CD4-positive, alpha-beta T cell treated with Interleukin-15 for 1 hour (primary cell): ENCODE results near the gene ADRA2A.

Experiments
- DNase-seq: peaks from one replicate; pipeline ENCODE4 v3.0.0-alpha.2; 2020

ADRA2A gene

DNA sequence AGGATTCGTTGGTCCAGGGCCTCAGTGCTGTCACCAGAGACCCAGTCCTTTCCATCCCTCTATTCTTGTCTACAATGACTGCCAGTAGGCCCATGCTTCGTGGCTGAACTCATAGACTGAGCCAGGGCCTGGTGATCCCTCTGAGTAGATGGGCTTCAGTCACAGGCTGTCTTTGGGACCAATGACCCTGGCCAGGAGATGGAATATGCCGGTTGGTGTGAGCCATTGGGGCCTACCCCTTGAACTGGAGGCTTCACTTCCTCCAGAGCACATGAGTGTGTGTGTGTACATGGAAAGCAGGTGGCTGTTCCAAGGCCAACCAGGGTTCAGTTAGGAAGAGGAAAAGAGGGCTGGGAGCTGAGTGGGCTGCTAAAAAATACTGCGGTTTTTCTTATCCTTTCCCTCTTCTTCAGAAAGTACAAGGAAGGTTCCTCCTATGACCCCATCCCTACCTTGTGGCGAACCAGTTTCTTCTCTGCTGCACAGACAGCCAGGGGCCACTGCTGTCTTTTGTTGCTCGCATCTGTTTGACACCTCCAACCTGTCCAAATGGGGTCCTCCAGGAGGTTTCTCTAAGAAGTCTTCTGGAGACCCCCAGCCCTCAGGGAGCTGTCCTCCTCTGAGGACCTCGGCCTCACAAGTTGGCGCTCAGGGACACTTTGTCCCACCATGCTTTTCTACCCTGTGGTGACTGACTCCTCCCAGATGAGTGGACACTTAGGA lies 36.6 kb downstream of the ADRA2A start:
- no peak for DNase-seq

- no peak for DNase-seq
Observed at GRCh38 chr10:111113961-111114757, 37.3 kb downstream of the ADRA2A start.

- DNase-seq, result no peak
Observed at GRCh38 chr10:111114758-111115500, 38.1 kb downstream of the ADRA2A start.

DNA sequence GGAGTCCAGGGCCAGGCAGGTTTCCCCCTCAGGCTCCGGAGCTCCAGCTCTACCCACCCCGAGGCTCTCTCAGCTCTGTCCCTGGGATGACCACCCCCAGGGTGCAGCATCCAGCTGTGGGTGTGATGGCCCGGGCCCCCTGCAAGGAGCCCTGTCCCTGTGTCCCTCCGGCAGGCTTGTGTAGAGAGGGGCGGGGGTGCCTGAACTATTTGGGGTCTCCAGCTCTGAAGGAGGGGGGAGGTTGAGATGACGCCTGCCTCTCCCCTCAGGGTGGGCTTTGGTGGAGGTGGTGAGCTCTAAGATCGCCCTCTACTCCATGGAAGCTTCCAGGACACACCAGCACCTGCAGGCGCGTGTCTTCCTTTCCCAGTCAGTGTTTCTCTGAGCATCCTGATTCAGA lies 39.4 kb downstream of the ADRA2A start:
- no peak for DNase-seq

- no peak for DNase-seq
Observed at GRCh38 chr10:111116762-111117445, 40.1 kb downstream of the ADRA2A start.

GRCh38 chr10:111117528-111118277 lies 40.9 kb downstream of the ADRA2A start:
- no peak for DNase-seq

GRCh38 chr10:111118758-111119157 lies 41.9 kb downstream of the ADRA2A start:
- no peak for DNase-seq

- no peak for DNase-seq
Observed at GRCh38 chr10:111119637-111120036, 42.8 kb downstream of the ADRA2A start.

DNA sequence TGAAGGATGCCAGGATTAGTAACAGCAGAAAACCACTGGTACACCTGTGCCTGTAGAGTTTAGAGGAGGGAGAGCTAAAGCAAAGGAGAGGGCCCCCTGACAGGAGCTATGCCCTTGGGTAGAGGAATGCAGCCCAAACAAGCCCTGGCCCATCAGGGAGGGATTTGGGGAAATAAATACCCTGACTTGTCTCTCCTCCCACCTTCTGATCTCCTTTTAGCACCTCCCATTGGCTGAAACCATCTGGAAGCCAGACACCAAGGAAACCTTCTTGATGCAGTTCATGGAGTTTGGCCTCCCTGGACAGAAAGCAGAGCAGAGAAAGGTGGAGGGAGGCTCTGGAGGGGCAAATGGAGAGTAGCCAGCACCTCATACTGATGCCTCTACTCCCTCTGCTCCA lies 45.3 kb downstream of the ADRA2A start:
- DNase-seq, result no peak

GRCh38 chr10:111123883-111124282 lies 47.1 kb downstream of the ADRA2A start:
- no peak for DNase-seq

- DNase-seq, result no peak
Observed at GRCh38 chr10:111125102-111125501, 48.3 kb downstream of the ADRA2A start.

GRCh38 chr10:111126077-111126476 lies 49.2 kb downstream of the ADRA2A start:
- DNase-seq, result no peak

DNA sequence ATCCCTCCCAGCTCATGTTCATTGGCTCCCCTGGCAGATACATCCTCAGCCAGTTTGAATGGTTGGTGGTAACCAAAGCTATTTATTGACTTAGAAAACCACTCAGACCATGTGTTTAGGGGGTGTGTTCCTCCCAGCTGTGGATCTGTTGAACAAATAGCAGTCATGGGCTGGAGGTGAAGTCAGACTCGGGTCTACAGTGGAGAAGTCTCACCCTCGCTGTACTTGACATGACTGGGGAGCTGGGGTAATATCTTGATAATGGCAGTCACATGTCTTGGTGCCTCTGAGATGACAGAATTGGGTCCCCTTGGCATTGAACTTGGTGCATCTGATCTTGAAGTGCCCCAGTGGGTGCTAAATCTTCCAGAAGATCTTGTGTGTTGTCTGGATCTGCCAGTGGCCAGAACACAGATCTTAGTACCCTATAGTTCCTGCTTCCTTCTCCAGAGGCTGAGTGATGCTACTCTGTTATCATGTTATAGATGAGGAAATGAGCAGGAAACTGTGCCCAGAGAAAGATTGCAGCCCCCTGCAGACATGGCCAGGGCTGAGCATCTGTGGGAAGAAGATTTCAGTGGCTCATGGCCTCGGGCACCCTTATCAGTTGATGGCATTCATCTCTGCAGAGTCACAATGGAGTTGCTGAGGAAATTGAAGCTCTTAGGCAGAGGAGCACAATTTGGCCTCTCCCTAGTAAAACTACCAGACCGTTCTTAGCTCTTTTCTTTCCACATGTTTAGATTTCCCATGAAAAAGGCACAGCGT lies 50.4 kb downstream of the ADRA2A start:
- DNase-seq, result no peak

GRCh38 chr10:111128331-111129180 lies 51.7 kb downstream of the ADRA2A start:
- peak; percentile 49 for DNase-seq

- no peak for DNase-seq
Observed at GRCh38 chr10:111129363-111129762, 52.5 kb downstream of the ADRA2A start.

DNA sequence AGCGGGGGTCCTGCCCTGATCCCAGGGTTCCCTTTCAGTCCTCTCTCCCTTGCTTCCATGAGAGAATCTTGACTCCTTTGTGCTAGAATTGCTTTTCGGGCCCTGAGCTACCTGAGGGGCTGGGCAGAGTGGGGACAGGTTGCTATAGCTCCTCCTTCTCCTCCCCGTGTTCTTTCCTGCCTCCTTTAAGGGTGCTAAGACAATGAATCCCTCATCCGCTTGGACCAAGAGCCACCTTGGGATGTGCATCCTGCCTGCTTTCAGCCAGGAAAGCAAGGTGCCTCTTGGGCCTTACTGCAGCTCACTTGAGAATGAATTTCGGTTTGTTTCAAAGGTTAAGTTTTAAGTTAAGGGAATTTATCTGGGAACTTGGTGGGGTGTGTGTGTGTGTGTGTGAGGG lies 53.6 kb downstream of the ADRA2A start:
- DNase-seq, result no peak
